Cardiac fibroblast (primary cell): ENCODE measurements around the gene CNGA1.
A peak's percentile ranks its signal among the peaks of the same experiment; 100 is the strongest.

ENCODE experiments used
- DNase-seq, 2 donors: peaks; one replicate each; pipeline versions ENCODE4 v3.0.0 to v3.0.0-alpha.2; 2010; ENCODE audit warnings: low read depth in 2 of 2
- H3K4me3 ChIP-seq, 2 donors: replicated peaks in 1 of 2; 1 replicate in 1 of 2; 2 replicates in 1 of 2; pipeline ENCODE4 v1.5.1; 2011; ENCODE audit warnings: low read depth in 2 of 2, low read length in 2 of 2, mild to moderate bottlenecking in 2 of 2, moderate library complexity in 1 of 2
- TF ChIP-seq, protein P1 (sequence below): IDR thresholded peaks from one replicate; pipeline ENCODE4 v1.5.1; 2011; ENCODE audit warnings: low read depth, mild to moderate bottlenecking, low read length, inconsistent platforms

CNGA1 gene

DNA sequence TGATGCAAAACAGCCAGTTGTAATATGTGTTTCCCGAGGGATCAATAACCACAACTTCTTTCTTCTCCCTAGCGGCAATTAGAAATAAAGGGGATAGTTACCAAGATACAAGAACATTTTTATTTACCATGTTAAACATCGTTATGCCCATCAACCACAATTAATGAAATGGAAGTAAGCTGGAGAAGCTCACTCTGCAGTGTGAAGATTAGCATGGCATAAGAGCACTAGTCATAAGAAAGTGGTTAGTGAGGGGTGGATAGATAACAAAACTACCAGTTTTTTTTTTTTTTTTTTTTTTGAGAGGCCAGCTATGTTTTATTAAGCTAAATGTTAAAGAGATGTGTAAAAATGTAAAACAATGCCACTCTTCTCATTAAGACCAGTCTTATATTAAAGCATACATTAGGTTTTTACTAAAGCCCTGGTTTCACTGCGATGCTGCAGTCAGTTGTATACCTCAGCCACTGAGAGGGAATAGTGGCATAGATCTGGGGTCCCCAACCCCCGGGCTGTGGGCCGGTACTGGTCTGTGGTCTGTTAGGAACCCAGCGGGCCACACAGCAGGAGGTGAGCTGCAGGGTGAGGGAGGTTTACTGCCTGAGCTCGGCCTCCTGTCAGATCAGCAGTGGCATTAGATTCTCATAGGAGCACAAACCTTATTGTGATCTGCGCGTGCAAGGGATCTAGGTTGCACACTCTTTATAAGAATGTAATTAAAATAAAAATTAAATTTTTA is 74.2 kb downstream of the CNGA1 start:
- DNase-seq = no peak
- H3K4me3 ChIP-seq = no peak overlapping the region
- TF ChIP-seq, protein P1, sequence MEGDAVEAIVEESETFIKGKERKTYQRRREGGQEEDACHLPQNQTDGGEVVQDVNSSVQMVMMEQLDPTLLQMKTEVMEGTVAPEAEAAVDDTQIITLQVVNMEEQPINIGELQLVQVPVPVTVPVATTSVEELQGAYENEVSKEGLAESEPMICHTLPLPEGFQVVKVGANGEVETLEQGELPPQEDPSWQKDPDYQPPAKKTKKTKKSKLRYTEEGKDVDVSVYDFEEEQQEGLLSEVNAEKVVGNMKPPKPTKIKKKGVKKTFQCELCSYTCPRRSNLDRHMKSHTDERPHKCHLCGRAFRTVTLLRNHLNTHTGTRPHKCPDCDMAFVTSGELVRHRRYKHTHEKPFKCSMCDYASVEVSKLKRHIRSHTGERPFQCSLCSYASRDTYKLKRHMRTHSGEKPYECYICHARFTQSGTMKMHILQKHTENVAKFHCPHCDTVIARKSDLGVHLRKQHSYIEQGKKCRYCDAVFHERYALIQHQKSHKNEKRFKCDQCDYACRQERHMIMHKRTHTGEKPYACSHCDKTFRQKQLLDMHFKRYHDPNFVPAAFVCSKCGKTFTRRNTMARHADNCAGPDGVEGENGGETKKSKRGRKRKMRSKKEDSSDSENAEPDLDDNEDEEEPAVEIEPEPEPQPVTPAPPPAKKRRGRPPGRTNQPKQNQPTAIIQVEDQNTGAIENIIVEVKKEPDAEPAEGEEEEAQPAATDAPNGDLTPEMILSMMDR = no peak

DNA sequence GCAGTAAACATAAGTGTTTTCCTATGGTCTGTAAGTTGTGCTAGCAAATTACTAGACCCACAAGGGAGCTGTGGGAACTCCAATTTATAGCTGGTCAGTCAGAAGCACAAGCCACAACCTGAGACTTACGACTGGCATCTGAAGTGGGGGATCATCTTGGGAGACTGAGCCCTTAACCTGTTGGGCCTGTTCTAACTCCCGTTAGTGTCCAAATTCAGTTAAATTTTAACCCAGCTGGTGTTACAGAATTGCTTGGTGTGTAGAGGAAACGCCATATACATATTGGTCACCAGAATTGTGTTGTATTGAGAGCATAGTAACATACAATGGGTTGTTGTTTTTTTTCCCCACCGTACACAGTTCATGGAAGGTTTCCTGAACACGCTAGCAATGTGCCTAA is 77.0 kb downstream of the CNGA1 start:
- TF ChIP-seq, protein P1 = no peak
- H3K4me3 ChIP-seq = no peak overlapping the region
- no peak for DNase-seq

DNA sequence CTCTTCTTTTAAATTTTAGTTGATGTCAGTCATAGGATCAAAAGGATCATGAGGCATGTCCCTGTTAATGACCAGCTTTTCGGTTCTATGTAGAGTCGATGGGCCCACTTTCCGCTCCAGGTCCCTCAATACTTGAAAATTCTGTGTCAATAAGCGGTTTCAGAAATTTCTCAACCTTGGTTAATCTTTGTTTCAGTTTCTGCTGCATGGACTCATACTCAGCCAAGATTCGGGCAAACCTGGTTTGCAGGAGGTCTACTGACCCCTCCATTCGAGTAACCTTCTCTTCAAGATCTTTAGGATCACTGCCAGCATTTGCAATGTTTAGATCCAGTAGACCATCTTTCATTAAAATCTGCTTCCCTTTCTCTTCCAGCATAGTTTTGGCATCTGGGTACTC is 80.1 kb downstream of the CNGA1 start:
- no peak overlapping the region for H3K4me3 ChIP-seq
- TF ChIP-seq, protein P1 = no peak
- no peak for DNase-seq

DNA sequence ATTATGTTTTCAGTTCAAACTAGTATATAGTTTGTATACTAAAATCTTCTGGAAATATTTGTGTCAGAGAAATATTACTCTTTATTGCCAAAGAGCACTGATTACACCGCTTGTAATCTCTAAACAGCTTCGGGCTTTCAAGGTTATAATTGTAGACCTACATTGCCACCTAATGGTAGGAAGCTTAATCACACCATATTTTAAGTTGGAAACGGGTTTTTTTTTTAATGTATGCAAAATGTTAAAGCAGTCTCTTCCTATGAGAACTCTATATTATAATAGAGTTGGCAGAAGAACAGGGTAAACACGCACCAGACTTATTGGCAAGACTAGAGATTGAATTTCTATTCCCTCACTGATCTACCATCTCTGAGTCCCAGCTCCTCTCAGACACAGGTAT is 82.6 kb downstream of the CNGA1 start:
- DNase-seq = peak; percentile 66 to 74
- H3K4me3 ChIP-seq = no peak overlapping the region
- TF ChIP-seq, protein P1 = peak; percentile 45

DNA sequence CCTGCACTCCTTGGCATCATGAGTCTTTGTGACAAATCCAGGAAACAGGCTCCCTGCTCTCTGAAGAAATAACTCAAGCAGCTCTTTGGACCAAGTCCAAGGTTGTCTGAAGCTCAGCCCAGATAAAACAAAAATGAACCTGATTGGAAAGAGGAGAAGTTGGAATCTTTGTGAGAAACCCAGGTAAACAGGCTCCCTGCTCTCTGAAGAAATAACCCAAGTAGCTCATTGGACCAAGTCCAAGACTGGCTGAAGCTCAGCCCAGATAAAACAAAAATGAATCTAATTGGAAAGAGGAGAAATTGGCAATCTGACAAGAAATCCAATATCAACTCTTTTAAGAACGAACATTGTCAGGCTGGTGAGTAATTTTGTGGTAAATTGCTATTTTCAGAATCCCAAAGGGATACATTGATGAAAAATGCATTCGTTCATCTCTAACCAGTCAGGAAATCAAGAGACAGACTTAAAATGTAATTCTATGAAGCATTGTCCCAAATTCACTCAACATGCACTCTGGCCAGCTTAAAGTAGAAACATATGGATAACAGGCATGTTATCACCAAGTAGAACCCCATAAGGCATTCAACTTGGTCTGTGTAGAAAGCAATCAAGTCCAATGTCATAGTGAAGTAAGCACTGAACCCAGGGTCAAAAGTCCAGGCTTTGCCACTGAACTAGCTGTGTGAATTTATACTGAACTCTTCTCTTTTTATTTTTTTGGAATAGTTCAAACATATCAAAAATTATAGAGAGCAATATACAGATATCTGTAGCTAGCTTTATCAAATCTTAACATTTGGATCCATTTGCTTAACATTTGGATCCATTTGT is 85.3 kb downstream of the CNGA1 start:
- peak; percentile 76 to 82 for DNase-seq
- TF ChIP-seq, protein P1 = no peak
- H3K4me3 ChIP-seq = no peak overlapping the region

DNA sequence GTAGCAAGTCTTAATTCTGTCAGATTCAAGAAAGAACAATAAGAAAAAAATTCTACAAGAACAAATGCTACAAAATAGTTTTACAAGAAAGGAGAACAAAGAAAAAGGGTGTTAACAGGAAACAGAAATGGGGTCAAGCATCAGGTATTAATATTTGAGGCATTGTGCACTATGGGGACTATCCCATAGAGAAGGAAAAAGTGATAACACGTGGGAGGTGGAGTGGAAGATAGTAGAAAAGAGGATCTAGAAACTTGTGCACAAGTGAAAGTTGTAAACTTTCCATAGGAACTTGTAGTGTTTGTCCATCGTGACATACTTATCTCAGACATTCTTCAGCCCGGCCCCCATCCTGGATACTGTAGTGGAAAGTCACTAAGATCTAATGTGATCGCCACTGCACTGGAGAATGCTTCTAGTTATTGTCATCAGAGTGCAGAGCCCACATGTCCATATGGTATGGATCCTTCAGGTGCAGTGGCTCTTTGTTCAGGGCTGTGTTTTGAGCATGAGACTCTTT is 86.7 kb downstream of the CNGA1 start:
- no peak overlapping the region for H3K4me3 ChIP-seq
- TF ChIP-seq, protein P1 = no peak

More for the DNA sequence above, 86.7 kb downstream of the CNGA1 start:
- DNase-seq = no peak
